ENCODE data around the gene MSMP.

MSMP gene

DNA sequence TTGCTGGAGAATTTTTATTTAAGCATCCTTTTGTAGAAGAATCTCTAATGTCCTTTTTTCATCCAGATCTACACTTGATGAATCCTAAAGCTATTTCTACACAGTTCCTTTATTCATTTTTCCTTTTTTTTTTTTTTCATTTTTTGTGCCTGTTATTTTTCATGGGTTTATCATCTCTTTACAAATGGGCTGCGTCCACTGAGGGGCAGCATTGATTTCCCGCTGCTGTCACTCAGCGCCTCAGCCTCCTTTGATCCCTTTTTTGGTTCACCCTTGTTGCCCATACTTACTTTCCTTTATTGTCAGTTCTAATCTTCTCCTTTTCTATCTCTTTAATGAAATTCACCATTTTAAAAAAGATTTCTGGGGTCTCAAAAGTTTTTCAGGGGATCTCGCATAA is 5.7 kb upstream of the MSMP start:
- no peak for TF ChIP-seq POLR2AphosphoS5 (IDR thresholded peaks at IDR 0.05; ENCODE audit: low read depth)
- TF ChIP-seq, protein P1, sequence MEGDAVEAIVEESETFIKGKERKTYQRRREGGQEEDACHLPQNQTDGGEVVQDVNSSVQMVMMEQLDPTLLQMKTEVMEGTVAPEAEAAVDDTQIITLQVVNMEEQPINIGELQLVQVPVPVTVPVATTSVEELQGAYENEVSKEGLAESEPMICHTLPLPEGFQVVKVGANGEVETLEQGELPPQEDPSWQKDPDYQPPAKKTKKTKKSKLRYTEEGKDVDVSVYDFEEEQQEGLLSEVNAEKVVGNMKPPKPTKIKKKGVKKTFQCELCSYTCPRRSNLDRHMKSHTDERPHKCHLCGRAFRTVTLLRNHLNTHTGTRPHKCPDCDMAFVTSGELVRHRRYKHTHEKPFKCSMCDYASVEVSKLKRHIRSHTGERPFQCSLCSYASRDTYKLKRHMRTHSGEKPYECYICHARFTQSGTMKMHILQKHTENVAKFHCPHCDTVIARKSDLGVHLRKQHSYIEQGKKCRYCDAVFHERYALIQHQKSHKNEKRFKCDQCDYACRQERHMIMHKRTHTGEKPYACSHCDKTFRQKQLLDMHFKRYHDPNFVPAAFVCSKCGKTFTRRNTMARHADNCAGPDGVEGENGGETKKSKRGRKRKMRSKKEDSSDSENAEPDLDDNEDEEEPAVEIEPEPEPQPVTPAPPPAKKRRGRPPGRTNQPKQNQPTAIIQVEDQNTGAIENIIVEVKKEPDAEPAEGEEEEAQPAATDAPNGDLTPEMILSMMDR (IDR thresholded peaks at IDR 0.05; ENCODE audit: insufficient read depth, low read length): no peak
- TF ChIP-seq, protein P2, sequence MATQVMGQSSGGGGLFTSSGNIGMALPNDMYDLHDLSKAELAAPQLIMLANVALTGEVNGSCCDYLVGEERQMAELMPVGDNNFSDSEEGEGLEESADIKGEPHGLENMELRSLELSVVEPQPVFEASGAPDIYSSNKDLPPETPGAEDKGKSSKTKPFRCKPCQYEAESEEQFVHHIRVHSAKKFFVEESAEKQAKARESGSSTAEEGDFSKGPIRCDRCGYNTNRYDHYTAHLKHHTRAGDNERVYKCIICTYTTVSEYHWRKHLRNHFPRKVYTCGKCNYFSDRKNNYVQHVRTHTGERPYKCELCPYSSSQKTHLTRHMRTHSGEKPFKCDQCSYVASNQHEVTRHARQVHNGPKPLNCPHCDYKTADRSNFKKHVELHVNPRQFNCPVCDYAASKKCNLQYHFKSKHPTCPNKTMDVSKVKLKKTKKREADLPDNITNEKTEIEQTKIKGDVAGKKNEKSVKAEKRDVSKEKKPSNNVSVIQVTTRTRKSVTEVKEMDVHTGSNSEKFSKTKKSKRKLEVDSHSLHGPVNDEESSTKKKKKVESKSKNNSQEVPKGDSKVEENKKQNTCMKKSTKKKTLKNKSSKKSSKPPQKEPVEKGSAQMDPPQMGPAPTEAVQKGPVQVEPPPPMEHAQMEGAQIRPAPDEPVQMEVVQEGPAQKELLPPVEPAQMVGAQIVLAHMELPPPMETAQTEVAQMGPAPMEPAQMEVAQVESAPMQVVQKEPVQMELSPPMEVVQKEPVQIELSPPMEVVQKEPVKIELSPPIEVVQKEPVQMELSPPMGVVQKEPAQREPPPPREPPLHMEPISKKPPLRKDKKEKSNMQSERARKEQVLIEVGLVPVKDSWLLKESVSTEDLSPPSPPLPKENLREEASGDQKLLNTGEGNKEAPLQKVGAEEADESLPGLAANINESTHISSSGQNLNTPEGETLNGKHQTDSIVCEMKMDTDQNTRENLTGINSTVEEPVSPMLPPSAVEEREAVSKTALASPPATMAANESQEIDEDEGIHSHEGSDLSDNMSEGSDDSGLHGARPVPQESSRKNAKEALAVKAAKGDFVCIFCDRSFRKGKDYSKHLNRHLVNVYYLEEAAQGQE (IDR thresholded peaks at IDR 0.05; ENCODE audit: insufficient replicate concordance, low read depth): no peak
- TF ChIP-seq GABPA (IDR thresholded peaks at IDR 0.05; ENCODE audit: low read depth): no peak
- TF ChIP-seq SPI1 (IDR thresholded peaks at IDR 0.05; ENCODE audit: borderline replicate concordance, low read depth): no peak
- Histone ChIP-seq H3K27ac (replicated peaks) (no peak overlapping the region), H3K27me3 (ENCODE audit: insufficient read depth, poor library complexity, severe bottlenecking) (no peaks in the 10 kb centered on the region), H3K4me3 (replicated peaks; ENCODE audit: insufficient read depth, low read length) (no peak overlapping the region)
- DNase-seq (ENCODE audit: low read depth in 1 of 2, low spot score in 1 of 2): no peak

GRCh38 chr9:35758475-35759050 is 4.5 kb upstream of the MSMP start:
- DNase-seq (ENCODE audit: low read depth in 1 of 2, low spot score in 1 of 2): no peak
- TF ChIP-seq, protein P1 (IDR thresholded peaks at IDR 0.05; ENCODE audit: insufficient read depth, low read length): no peak
- no peak for TF ChIP-seq GABPA (IDR thresholded peaks at IDR 0.05; ENCODE audit: low read depth)
- TF ChIP-seq SPI1 (IDR thresholded peaks at IDR 0.05; ENCODE audit: borderline replicate concordance, low read depth): no peak
- H3K27me3 ChIP-seq (ENCODE audit: insufficient read depth, poor library complexity, severe bottlenecking): no peaks in the 10 kb centered on the region
- H3K4me3 ChIP-seq (replicated peaks; ENCODE audit: insufficient read depth, low read length): no peak overlapping the region
- no peak overlapping the region for H3K27ac ChIP-seq (replicated peaks)

GRCh38 chr9:35757892-35758275 is 3.8 kb upstream of the MSMP start:
- Histone ChIP-seq H3K27me3 (ENCODE audit: insufficient read depth, poor library complexity, severe bottlenecking) (no peaks in the 10 kb centered on the region), H3K4me3 (replicated peaks; ENCODE audit: insufficient read depth, low read length) (peak overlapping the region; percentile 87; the same call in 1 of the 2 replicates), H3K27ac (replicated peaks) (peak overlapping the region; percentile 82; the same call in 1 of the 2 replicates)
- DNase-seq (ENCODE audit: low read depth in 1 of 2, low spot score in 1 of 2): no peak
- TF ChIP-seq GABPA (IDR thresholded peaks at IDR 0.05; ENCODE audit: low read depth) (no peak), POLR2AphosphoS5 (IDR thresholded peaks at IDR 0.05; ENCODE audit: low read depth) (no peak), SPI1 (IDR thresholded peaks at IDR 0.05; ENCODE audit: borderline replicate concordance, low read depth) (peak; percentile 51)
- TF ChIP-seq, protein P2 (IDR thresholded peaks at IDR 0.05; ENCODE audit: insufficient replicate concordance, low read depth): no peak

DNA sequence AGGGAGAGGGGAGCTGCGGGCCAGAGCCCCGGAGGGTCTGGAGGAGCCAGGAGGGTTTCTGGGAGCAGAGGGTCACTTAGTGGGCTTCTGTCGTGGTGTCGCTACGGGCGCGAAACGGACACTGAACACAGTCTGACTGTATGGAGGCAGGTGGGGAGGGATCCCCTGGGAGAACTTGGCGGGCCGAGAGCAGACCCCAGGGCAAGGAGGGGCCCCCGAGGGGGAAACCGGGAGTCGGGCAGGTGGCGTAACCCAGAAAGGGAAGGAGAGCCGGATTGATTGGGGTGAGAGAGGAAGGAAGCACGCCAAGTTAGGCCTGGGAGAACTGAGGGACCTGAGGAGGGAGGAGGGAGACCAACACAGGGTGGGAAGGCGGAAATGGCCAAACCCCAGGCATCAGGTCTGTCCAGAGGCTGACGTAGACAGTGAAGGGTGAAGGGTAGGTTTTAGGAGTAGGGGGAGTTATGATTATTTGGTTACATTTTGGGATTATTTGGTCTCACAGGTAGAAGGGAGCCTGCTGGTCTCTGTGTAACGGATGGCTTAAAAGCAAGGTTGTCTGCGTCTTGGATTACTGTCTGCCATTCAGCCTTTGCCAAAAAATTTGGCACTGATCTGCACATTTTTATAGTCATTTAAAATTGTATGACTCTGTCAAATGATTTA is 3.3 kb upstream of the MSMP start:
- DNase-seq (ENCODE audit: low read depth in 1 of 2, low spot score in 1 of 2): peak; percentile 59 to 85
- TF ChIP-seq, protein P1 (IDR thresholded peaks at IDR 0.05; ENCODE audit: insufficient read depth, low read length): no peak
- TF ChIP-seq SPI1 (IDR thresholded peaks at IDR 0.05; ENCODE audit: borderline replicate concordance, low read depth) (0 out of 2 replicates have a peak, but pooled peaks have one; percentile 7), GABPA (IDR thresholded peaks at IDR 0.05; ENCODE audit: low read depth) (no peak)
- Histone ChIP-seq H3K27ac (replicated peaks) (peak overlapping the region; percentile 82), H3K4me3 (replicated peaks; ENCODE audit: insufficient read depth, low read length) (peak overlapping the region; percentile 87), H3K27me3 (ENCODE audit: insufficient read depth, poor library complexity, severe bottlenecking) (no peaks in the 10 kb centered on the region)
